ENCODE results near the gene NUMBL.
"Not testable (repeated sequence)": the region's sequence is repeated elsewhere in the genome, so short reads cannot be mapped to it uniquely, and the experiment has no call there.

Gene NUMBL

DNA sequence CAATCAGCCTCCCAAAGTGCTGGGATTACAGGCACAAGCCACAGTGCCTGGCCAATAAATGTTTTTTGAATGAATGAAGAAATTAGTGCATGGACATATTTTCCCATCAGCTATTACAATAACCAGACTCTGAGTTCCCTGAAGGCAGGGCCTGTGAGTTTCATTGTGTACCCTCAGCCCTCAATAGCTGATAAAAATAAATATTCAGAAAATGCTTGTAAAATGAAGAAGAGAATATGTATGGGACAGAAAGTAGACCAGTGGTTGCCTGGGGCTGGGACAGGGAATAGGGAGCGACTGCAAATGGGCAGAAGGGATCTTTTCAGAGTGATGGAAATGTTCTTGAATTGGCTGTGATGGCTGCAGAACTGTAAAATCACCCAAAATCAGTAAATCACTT lies 28.8 kb downstream of the NUMBL start:
- DNase-seq, result no peak

DNA sequence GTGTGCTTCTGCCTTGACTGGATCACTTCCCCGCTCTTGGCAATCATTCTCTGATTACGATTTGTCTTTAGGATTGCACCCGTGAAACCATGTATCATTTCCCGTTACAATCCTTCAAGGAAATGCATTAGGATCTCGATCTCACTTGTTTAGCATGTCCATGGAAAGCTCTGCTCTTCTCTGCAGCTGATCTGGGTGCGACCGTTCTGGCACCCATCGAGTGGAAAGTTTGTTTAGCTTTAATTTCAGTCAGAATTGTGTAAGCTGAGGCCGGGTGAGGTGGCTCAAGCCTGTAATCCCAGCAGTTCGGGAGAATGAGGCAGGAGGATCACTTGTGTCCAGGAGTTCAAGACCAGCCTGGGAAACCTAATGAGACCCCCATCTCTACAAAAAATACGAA lies 30.9 kb downstream of the NUMBL start:
- DNase-seq, result no peak

DNA sequence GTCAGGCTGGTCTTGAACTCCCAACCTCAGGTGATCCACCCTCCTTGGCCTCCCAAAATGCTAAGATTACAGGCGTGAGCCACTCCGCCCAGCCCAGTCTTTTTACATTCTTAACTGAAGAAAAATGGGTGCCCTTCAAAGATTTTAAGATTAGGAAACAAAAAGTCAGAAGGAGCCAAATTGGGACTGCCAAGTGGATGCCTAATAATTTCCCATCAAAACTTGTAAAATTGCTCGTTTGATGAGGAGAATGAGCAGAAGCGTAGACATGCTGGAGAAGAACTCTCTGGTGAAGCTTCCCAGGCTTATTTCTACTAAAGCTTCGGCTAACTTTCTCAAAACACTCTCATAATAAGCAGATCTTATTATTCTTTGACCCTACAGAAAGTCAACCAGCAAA lies 31.3 kb downstream of the NUMBL start:
- no peak for DNase-seq

DNA sequence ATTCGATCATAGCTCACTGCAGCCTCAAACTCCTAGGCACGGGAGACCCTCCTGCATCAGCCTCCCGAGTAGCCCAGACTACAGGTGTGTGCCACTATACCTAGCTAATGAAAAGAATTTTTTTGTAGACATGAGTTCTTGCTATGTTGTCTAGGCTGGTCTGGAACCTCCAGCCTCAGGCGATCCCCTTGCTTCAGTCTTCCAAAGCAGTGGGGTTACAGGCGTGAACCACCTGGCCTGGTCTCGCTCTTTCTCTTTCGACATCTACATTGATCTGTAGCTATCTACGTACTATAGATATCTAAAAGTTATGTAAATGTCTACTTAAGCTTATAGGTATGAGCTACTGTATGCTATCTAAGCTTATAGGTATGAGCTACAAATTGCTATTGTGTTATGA lies 32.4 kb downstream of the NUMBL start:
- DNase-seq, result no peak

DNA sequence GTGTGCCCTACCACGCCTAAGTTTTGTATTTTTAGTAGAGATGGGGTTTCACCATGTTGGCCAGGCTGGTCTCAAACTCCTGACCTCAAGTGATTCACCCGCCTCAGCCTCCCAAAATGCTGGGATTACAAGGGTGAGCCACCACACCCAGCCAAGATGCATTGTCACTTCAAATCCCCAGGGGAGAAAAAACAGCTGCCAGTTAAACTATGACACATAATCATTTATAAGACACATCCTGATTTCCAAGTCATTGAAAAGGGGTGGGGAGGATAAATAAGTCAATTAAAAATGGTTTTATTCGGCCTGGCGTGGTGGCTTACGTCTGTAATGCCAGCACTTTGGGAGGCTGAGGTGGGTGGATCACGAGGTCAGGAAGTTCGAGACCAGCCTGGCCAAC lies 34.8 kb downstream of the NUMBL start:
- DNase-seq, result not testable (repeated sequence)

DNA sequence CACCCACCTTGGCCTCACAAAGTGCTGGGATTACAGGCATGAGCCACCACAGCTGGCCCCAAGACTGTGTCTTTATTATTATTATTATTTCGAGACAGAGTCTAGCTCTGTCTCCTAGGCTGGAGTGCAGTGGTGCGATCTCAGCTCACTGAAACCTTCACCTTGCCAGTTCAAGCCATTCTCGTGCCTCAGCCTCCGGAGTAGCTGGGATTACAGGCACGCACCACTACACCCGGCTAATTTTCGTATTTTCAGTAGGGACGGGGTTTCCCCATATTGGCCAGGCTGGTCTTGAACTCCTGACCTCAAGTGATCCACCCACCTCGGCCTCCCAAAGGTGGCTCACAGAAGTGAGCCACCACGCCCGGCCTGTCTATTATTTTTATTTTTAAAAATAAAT lies 38.1 kb downstream of the NUMBL start:
- not testable (repeated sequence) for DNase-seq

DNA sequence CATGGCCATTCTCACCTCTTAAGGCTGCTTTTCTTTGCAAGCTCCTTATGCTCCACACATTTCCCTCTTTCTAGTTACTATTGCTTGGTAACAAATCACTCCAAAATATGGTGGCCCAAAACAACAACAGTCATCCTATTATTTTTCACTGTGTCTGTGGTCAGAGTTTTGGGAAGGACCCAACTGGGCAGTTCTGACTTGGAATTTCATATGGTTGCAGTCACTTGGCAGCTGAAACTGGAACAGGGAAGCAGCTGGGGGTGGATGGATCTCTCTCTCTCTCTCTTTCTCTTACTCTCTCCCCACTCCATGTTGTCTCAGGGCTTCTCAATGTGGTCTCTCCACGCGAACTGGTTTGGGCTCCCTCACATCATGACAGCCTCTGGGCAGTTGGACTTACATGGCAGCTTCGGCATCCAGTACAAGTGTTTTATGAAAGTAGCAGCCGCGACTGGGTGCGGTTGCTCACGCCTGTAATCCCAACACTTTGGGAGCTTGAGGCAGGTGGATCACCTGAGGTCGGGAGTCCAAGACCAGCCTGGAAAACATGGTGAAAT lies 39.6 kb downstream of the NUMBL start:
- peak; percentile 58 for DNase-seq

DNA sequence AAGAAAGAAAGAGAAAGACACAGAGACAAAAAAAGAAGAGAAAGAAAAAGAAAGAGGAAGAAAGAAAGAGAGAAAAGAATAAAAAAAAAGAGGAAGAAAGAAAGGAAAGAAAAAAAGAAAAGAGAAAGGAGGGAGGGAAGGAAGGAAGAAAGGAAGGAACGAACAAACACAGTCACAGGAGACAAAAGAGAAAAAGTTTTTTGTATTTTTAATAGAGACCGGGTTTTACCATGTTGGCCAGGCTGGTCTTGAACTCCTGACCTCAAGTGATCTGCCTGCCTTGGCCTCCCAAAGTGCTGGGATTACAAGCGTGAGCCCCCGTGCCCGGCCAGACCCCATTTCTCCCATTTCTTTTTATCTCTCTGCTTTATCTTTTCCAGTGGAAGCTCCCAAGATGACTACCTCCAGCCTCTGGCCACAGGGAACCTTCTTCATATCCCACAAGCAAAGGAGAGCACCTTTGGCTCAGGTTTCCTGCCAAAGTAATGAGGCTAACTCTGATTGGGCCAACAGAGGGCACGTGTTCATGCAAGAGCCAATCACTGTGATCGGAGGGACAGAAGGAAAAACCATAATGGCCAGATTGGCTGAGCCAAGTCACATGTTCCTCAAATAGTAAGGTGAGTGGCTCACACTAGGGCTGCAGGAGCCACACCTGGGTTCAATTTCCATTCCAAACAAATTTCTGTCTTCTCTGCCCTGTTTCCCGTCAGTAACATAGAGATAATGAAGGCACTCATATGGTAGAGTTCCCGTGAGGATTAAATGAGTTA lies 40.4 kb downstream of the NUMBL start:
- DNase-seq, result not testable (repeated sequence)

DNA sequence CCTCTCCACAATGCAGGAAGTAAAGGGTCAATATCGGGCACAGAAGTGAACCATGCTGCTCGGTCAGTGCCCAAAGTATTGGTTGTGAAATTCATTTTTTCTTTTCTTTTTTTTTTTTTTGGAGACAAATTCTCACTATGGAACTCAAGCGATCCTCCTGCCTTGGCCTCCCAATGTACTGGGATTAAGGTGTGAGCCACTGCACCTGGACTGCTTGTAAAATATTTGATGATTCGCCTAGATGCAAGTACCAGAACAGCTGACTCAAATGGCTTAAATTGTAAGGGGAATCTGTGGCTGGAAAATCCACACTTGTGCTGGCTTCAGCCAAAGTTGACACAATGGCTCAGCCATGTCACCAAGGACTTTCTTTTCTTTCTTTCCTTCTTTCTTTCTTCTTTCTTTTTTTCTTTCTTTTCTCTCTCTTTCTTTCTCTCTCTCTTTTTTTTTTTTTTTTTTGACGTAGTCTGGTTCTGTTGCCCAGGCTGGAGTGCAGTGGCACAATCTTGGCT lies 43.7 kb downstream of the NUMBL start:
- DNase-seq, result no peak

DNA sequence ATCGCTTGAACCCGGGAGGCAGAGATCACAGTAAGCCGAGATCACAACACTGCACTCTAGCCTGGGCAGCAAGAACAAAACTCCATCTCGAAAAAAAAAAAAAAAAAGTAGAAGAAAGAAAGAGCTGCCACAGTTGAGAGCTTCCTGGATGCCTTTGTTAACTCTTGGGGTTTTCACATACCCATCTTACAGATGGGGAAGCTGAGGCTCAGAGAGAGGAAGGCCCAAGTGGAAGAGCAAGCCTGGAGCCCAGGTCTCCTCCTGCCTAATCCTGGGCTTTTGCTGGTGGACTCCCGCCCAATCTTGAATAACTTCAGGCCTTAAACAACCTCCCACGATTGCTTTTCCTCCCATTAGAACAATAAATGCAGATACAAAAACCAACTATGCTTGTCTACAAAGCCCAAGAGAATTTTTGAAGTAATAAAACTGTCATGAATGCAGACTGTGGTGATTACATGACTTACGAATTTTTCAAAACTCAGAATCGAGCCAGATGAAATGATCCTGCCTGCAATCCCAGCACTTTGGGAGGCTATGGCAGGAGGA lies 47.6 kb downstream of the NUMBL start:
- DNase-seq, result no peak

DNA sequence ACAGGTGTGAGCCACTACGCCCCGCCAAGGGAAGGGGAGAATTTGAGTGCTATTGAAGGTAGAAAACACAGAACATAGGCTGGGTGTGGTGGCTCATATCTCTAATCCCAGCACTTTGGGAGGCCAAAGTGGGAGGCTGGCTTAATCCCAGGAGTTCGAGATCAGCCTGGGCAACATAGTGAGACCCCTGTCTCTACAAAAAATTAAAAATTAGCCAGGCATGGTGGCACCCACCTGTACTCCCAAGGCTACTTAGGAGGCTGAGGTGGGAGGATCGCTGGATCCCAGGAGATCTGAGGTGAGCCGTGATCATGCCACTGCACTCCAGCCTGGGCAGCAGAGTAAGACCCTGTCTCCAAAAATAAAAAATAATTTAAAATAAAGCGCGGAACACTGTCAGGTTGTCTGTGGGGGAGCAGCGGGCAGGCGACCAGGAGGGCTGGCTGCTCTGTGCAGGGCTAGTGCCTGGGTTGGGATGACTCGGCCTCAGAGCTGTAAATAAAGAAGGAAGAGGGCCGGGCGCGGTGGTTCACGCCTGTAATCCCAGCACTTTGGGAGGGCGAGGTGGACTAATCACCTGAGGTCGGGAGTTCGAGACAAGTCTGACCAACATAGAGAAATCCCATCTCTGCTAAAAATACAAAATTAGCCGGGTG lies 48.3 kb downstream of the NUMBL start:
- no peak for DNase-seq

DNA sequence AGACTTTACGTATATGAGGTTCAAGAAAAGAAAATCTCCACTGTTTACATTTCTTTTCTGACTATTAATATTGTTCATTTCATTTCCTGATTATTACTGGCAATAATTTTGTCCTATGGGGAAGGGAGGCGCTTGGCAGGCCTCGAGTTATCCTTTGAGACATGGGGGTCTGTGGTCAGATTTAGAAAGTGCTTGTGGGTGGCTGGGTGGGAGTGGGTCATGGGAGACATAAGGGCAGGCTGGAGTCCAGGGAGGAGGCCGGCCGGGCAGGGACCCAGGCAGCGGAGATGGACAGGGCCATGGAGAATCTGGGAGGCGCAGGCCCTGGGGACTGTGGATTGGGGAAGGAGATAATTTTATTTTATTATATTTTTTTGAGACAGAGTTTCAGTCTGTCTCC lies 49.2 kb downstream of the NUMBL start:
- DNase-seq, result peak; percentile 78

DNA sequence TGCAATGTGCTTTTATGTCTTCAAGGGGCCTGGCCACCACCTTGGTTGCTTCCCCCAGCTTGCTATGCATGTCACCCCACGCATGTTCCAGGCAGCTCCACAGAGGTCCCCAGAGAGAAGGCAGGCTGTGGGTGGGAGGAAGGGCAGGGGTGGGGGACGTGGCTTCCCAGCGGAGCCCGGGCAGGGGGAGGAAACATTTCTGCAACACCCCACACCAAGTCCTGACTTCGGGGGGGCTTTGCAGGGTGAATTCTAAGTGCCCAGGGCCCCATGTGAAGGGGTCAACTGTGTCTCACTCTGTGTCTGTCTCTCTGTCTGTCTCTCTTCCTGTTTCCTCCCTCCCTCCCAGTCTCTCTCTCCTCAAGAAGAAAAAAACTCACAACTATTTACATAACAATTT lies 49.7 kb downstream of the NUMBL start:
- no peak for DNase-seq

DNA sequence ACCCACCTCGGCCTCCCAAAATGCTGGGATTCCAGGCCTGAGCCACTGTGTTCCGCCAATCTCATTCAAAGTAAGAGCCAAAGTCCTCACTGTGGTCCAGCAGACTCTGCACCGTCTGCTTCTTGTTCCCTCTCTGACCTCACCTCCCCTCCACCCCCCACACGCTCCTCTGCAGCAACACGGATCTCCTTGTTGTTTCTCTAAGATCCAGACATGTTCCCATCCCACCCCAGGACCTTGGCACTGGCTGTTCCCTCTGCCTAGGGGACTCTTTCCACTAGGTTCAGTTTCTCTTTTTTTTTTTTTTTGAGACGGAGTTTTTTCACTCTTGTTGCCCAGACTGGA lies 50.8 kb downstream of the NUMBL start:
- no peak for DNase-seq

DNA sequence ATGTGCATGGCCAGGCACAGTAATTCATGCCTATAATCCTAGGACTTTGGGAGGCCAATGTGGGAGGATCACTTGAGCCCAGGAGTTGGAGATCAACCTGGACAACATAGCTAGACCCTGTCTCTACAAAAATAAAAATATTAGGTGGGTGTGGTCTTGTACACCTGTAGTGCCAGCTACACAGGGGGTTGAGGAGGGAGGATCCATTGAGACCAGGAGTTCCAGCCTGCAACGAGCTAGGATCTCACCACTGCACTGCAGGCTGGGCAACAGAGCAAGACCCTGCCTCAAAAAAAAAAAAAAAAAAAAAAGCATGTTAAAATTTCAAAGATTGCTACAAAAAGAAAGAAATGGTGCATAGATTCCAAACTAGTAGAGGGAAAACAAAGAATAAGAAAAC lies 52.1 kb downstream of the NUMBL start:
- no peak for DNase-seq

DNA sequence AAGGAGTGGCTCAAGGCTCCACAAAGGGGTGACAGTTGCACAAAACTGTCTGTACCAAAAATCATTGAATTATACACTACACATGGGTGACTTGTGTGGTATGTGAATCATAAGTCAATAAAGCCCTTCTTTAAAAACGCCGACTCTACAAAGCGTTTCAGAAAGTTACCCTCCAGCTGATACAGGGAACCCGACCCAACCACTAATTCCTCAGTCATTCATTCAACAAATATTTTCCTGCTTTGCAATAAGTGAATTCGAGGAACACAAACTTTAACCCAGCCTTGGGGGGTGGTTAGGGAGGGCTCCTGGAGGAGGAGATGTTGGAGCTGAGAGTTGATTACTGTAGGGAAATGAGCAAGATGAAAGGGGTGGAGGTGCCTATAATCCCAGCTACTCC lies 57.2 kb downstream of the NUMBL start:
- no peak for DNase-seq

DNA sequence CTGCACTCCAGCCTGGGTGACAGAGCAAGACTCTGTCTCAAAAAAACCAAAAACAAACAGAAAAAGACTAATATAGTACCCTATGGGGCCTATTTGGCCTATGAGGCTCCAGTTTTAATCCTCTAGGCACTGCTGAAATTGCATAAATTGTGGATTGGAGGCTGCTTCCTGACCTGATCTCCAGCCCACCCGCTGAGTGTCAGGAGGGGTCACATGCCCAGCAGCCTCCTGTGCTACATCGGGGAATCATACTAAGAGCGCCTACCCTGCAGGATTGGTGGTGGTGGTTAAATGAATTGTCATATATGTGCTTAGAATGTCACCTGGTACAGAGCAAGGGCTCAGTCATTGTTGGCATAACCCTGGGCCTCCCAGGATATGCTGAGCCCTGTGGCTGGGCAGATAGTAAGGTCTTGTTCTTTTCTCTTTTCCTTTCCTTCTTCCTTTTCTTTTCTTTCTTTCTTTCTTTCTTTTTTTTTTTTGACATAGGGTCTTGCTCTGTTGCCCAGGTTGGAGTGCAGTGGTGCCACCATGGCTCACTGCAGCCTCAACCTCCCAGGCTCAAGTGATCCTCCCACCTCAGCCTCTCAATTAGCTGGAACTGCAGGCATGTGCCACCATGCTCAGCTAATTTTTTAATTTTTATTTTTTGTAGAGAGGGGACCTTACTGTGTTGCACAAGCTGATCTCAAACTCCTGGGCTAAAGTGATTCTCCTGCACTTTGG lies 58.0 kb downstream of the NUMBL start:
- no peak for DNase-seq

DNA sequence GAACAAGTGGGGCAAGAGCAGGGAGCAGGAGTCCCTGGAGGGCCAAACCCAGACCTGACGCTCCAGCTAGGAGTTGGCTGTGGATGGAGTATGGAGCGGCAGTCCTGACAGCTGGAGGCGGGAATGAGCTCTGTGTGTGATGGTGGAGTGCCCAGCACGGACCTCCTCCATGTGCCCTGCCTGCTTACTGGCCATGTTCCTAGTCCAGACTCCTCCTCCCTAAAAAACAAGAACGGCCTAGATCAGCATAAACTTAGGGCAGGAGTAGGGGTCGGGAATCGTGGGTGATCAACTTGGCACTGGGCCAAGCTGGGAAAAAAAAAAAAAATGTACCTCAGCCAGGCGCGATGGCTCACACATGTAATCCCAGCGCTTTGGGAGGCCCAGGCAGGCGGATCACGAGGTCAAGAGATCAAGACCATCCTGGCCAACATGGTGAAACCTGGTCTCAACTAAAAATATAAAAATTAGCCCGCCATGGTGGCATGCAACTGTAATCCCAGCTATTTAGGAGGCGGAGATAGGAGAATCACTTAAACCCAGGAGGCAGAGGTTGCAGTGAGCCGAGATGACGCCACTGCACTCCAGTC lies 59.8 kb downstream of the NUMBL start:
- DNase-seq, result no peak

DNA sequence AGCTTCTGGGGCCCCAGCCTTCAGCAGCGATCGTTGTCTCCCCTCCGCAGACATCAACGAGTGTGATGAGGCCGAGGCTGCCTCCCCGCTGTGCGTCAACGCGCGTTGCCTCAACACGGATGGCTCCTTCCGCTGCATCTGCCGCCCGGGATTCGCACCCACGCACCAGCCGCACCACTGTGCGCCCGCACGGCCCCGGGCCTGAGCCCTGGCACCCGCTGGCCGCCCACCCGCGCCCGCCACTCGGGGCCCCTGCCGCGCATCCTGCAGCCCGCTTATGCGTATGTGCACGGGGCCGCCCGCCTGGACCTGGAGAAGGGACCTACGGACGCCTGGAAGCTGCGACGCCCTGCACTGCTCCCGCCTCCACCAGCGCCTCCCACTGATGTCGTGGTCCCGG lies 61.1 kb downstream of the NUMBL start:
- no peak for DNase-seq

DNA sequence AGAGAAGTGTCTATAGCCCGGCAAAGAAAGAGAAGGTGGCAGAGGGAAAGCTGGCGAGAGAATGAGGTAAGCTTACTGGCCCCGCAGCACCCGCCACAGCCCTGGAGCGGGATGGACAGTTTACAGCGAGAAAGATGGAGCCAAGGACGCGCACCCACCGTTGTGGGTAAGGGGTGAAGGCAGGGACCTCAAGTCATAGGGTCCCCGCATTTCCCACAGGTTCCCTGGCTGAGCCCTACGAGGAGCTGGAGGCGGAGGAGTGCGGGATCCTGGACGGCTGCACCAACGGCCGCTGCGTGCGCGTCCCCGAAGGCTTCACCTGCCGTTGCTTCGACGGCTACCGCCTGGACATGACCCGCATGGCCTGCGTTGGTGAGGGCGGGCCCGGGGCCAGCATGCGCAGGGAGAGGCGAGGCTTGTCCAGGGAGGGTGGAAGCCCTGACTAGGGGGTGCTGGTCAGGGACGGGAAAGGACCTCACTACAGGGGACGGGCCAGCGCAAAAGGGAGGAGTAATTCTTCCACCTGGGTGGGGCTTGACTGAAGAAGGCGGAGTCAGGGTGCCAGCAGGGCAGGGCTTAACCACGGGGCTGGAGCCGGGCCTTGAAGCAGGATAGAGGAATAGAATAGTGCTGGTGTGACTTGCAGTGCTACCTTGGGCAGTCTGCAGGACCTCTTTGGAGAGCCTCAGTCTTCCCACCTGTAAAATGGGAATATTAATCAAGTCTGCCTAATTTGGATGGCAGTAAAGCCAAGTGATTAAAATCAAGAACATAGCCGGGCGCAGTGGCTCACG lies 62.8 kb downstream of the NUMBL start:
- no peak for DNase-seq

DNA sequence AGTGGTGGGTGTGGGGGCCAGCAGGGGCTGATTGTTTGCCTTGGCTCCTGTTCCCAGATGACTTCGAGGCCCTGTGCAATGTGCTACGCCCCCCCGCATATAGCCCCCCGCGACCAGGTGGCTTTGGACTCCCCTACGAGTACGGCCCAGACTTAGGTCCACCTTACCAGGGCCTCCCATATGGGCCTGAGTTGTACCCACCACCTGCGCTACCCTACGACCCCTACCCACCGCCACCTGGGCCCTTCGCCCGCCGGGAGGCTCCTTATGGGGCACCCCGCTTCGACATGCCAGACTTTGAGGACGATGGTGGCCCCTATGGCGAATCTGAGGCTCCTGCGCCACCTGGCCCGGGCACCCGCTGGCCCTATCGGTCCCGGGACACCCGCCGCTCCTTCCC lies 63.5 kb downstream of the NUMBL start:
- DNase-seq, result no peak

Data from right hindlimb (tissue), 1 donor.